Liver (tissue), 9 donors: ENCODE results near the gene CCDC88C. TPM values are rescaled to one million over a fixed set of nuclear protein-coding genes. Genes with fewer than 3 reads are reported as not detected.

Experiments used
- DNase-seq: peaks from one replicate; pipeline ENCODE4 v3.0.0-alpha.2; 2017; ENCODE audit warnings: low spot score
- H3K27ac ChIP-seq, 2 donors: one replicate each; pipeline ENCODE4 v1.7.0; 2013; ENCODE audit warnings: inconsistent platforms in 2 of 2, low read length in 2 of 2, control low read depth in 1 of 2, low read depth in 1 of 2, mild to moderate bottlenecking in 1 of 2
- H3K27me3 ChIP-seq, 4 donors: one replicate each; pipeline versions ENCODE4 v1.6.1 to v1.7.0; 2013; ENCODE audit warnings: low read length in 3 of 4, inconsistent platforms in 1 of 4, mild to moderate bottlenecking in 1 of 4, moderate library complexity in 1 of 4; ENCODE audit not compliant: control insufficient read depth in 4 of 4, insufficient read depth in 4 of 4
- H3K36me3 ChIP-seq, 4 donors: one replicate each; pipeline versions ENCODE4 v1.6.1 to v1.7.0; 2013; ENCODE audit warnings: low read length in 3 of 4, mild to moderate bottlenecking in 3 of 4, low read depth in 1 of 4, moderate library complexity in 1 of 4; ENCODE audit not compliant: control insufficient read depth in 4 of 4, insufficient read depth in 3 of 4
- H3K4me1 ChIP-seq, 4 donors: one replicate each; pipeline versions ENCODE4 v1.6.1 to v1.7.0; 2013; ENCODE audit warnings: low read length in 3 of 4, mild to moderate bottlenecking in 3 of 4, moderate library complexity in 1 of 4; ENCODE audit not compliant: control insufficient read depth in 4 of 4, insufficient read depth in 4 of 4
- H3K4me3 ChIP-seq, 3 donors: one replicate each; pipeline versions ENCODE4 v1.6.1 to v1.7.0; 2013; ENCODE audit warnings: low read length in 3 of 3, control low read depth in 1 of 3, low read depth in 1 of 3, mild to moderate bottlenecking in 1 of 3
- H3K9ac ChIP-seq, 2 donors: one replicate each; pipeline ENCODE4 v1.7.0; 2013; ENCODE audit warnings: low read length in 2 of 2, mild to moderate bottlenecking in 2 of 2, moderate library complexity in 2 of 2, control low read depth in 1 of 2, low read depth in 1 of 2
- H3K9me3 ChIP-seq, 4 donors: one replicate each; pipeline versions ENCODE4 v1.6.1 to v1.7.0; 2013; ENCODE audit warnings: low read length in 3 of 4; ENCODE audit not compliant: control insufficient read depth in 4 of 4
- CTCF ChIP-seq: fragments of 150-350 bp; IDR thresholded peaks from 2 replicates; pipeline ENCODE4 v1.5.1; 2017; ENCODE audit warnings: improper control_type of control experiment, low read depth, low read length; ENCODE audit not compliant: missing input control
- FOXA1 ChIP-seq: IDR thresholded peaks from 2 replicates; pipeline ENCODE4 v1.6.1; 2016; ENCODE audit warnings: antibody characterized with exemption
- FOXA2 ChIP-seq: IDR thresholded peaks from 2 replicates; pipeline ENCODE4 v1.6.1; 2016; ENCODE audit warnings: antibody characterized with exemption
- GABPA ChIP-seq, 2 donors: IDR thresholded peaks in 1 of 2; conservative IDR thresholded peaks in 1 of 2; 2 replicates each; pipeline ENCODE4 v1.6.1; 2016; ENCODE audit warnings: antibody characterized with exemption in 2 of 2, mild to moderate bottlenecking in 1 of 2, moderate library complexity in 1 of 2
- HNF4A ChIP-seq, 2 donors: conservative IDR thresholded peaks; 2 replicates each; pipeline ENCODE4 v1.6.1; 2016; ENCODE audit warnings: antibody characterized with exemption in 2 of 2, mild to moderate bottlenecking in 2 of 2
- HNF4G ChIP-seq: IDR thresholded peaks from 2 replicates; pipeline ENCODE4 v1.6.1; 2016; ENCODE audit warnings: antibody characterized with exemption
- JUND ChIP-seq, 2 donors: IDR thresholded peaks; 2 replicates each; pipeline ENCODE4 v1.6.1; 2016; ENCODE audit warnings: antibody characterized with exemption in 2 of 2
- NR2F2 ChIP-seq: IDR thresholded peaks from 2 replicates; pipeline ENCODE4 v1.6.1; 2016; ENCODE audit warnings: antibody characterized with exemption
- RAD21 ChIP-seq, 2 donors: IDR thresholded peaks; 2 replicates each; pipeline ENCODE4 v1.6.1; 2016; ENCODE audit warnings: antibody characterized with exemption in 2 of 2, mild to moderate bottlenecking in 2 of 2
- RXRA ChIP-seq, 2 donors: IDR thresholded peaks; 2 replicates each; pipeline ENCODE4 v1.6.1; 2017 to 2018; ENCODE audit warnings: antibody characterized with exemption in 2 of 2, mild to moderate bottlenecking in 1 of 2
- SP1 ChIP-seq: IDR thresholded peaks from 2 replicates; pipeline ENCODE4 v1.6.1; 2018; ENCODE audit warnings: antibody characterized with exemption, mild to moderate bottlenecking
- TAF1 ChIP-seq: conservative IDR thresholded peaks from 2 replicates; pipeline ENCODE4 v1.6.1; 2016; ENCODE audit warnings: antibody characterized with exemption, mild to moderate bottlenecking
- YY1 ChIP-seq: IDR thresholded peaks from 2 replicates; pipeline ENCODE4 v1.6.1; 2016; ENCODE audit warnings: antibody characterized with exemption, mild to moderate bottlenecking
- ZBTB33 ChIP-seq: IDR thresholded peaks from 2 replicates; pipeline ENCODE4 v1.6.1; 2016; ENCODE audit warnings: antibody characterized with exemption
- WGBS: extraction: QIAGEN DNeasy Blood & Tissue Kit; methylation state at CpG from one replicate; pipeline ENCODE4 v1.1.7; 2013; 5-methylcytosine and 5-hydroxymethylcytosine counted together
- polyA plus RNA-seq, 2 donors: library from polyadenylated mRNA; stranded (reverse) in 1 of 2; unstranded in 1 of 2; fragments of 200-250 nt in 1 of 2; fragments of >200 nt in 1 of 2; fragmentation: Nextera tagmentation in 1 of 2; extraction: Ambion mirVana in 1 of 2; gene quantifications; one replicate each; pipeline versions ENCODE4 v1.2.1 to v1.2.3, GENCODE V29; 2013 to 2015
- total RNA-seq, 2 donors: library from RNA; depleted of rRNA; stranded (reverse); fragments of >200 nt; gene quantifications; one replicate each; pipeline ENCODE4 v1.2.3, GENCODE V29; 2014
- TF ChIP-seq, protein P1 (sequence below): IDR thresholded peaks from 2 replicates; pipeline ENCODE4 v1.6.1; 2016; ENCODE audit warnings: antibody characterized with exemption
- TF ChIP-seq, protein P2 (sequence below): IDR thresholded peaks from 2 replicates; pipeline ENCODE4 v1.6.1; 2016; ENCODE audit warnings: antibody characterized with exemption
- TF ChIP-seq, protein P3 (sequence below): IDR thresholded peaks from 2 replicates; pipeline ENCODE4 v1.6.1; 2016; ENCODE audit warnings: antibody characterized with exemption, mild to moderate bottlenecking
- donor health status: healthy.
- donor health status: healthy.
- donor health status: healthy.
- donor health status: healthy.
- donor health status: healthy.

CCDC88C gene
- total and polyA plus RNA-seq, 4 donors = 1.3 to 10.8 (median 4.0) TPM

DNA sequence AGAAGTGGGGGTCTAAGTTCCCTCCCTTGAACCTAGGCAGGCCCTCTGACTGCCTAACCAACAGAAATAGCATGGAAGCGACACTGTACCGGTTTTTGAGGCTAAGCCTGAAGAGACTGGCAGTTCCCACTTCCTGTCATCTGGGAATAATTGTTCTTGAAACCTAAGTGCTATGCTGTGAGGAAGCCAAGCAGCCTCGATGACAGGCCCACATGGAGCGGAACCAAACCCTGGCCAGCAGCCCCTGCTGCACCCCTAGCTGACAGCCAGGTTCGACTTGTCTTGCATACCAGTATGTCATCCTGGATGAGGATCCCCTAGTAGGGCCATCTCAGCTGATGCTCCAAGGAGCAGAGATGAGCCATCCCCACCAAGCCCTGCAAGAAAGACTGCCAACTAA, 166.7 kb downstream of the CCDC88C start (continued):
- TF ChIP-seq, protein P1, sequence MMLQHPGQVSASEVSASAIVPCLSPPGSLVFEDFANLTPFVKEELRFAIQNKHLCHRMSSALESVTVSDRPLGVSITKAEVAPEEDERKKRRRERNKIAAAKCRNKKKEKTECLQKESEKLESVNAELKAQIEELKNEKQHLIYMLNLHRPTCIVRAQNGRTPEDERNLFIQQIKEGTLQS = no peak

DNA sequence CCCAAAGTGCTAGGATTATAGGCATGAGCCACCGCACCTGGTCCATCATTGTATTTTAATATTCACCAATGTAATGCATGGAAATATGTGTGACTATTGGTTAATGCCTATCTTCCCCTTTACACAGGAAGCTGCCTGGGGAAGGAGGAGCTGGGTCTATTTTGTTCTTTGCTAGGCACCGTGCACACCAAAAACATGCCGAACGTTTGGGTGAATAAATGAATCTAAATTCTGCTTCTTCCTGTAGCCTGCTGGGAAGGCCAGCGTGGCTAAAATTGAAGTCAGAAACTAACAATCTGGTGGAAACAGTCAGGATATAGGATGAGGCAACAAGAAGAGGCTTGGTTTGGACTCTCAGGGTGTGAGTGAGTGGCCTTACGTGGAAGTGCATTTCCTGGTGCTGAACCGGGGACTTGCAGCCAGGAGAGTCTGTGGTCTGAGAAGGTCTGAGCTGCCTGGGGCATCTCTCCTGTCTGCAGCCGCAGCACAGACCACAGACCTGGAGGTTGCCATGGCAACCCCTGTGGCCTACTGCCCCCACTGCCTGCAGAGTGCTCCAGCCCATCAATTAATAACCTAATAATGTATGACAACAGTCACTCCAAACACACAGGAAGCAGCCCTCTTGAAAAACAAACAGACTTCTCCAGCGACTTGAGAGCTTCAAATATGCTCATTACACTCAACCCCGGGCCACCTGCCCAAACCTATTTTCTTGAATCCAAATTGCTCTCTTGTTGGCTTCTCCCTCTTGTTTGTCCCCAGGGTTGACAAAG, 167.6 kb downstream of the CCDC88C start:
- no peaks in the 10 kb centered on the region for H3K9me3 ChIP-seq
- H3K27ac ChIP-seq = peak overlapping the region in 1 of 2 donors; percentile 6
- H3K27me3 ChIP-seq = no peaks in the 10 kb centered on the region
- H3K4me3 ChIP-seq = no peak overlapping the region
- DNase-seq = no peak
- no peaks in the 10 kb centered on the region for H3K36me3 ChIP-seq
- no peak for TF ChIP-seq SP1
- TF ChIP-seq, protein P2, sequence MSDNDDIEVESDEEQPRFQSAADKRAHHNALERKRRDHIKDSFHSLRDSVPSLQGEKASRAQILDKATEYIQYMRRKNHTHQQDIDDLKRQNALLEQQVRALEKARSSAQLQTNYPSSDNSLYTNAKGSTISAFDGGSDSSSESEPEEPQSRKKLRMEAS = no peak
- no peak for TF ChIP-seq JUND (IDR thresholded peaks at IDR 0.05)
- no peak for TF ChIP-seq RAD21 (IDR thresholded peaks at IDR 0.05)
- no peak for TF ChIP-seq RXRA (IDR thresholded peaks at IDR 0.05)
- no peak for TF ChIP-seq HNF4G
- TF ChIP-seq FOXA1 = no peak
- TF ChIP-seq GABPA (IDR thresholded peaks at IDR 0.05 in 1 of 2, conservative IDR thresholded peaks at IDR 0.05 in 1 of 2) = no peak
- TF ChIP-seq CTCF = no peak
- TF ChIP-seq NR2F2 = no peak
- no peak for TF ChIP-seq TAF1
- TF ChIP-seq HNF4A (conservative IDR thresholded peaks at IDR 0.05) = no peak
- TF ChIP-seq FOXA2 = no peak
- TF ChIP-seq ZBTB33 = no peak
- H3K4me1 ChIP-seq = peaks cover 4 to 18% (median 5%) of the 10 kb centered on the region in 4 donors
- H3K9ac ChIP-seq = no peak overlapping the region
- WGBS = 70% methylated on average over 10 of the region's 10 CpGs

- H3K27ac ChIP-seq = no peak overlapping the region
- no peak for DNase-seq
- H3K9ac ChIP-seq = no peak overlapping the region
- H3K9me3 ChIP-seq = no peaks in the 10 kb centered on the region
- peaks cover 0 to 6% (median 0%) of the 10 kb centered on the region in 4 donors for H3K4me1 ChIP-seq
- no peaks in the 10 kb centered on the region for H3K36me3 ChIP-seq
- 94% methylated on average over 15 of the region's 15 CpGs for WGBS
- no peak overlapping the region for H3K4me3 ChIP-seq
- no peaks in the 10 kb centered on the region for H3K27me3 ChIP-seq
- TF ChIP-seq, protein P3, sequence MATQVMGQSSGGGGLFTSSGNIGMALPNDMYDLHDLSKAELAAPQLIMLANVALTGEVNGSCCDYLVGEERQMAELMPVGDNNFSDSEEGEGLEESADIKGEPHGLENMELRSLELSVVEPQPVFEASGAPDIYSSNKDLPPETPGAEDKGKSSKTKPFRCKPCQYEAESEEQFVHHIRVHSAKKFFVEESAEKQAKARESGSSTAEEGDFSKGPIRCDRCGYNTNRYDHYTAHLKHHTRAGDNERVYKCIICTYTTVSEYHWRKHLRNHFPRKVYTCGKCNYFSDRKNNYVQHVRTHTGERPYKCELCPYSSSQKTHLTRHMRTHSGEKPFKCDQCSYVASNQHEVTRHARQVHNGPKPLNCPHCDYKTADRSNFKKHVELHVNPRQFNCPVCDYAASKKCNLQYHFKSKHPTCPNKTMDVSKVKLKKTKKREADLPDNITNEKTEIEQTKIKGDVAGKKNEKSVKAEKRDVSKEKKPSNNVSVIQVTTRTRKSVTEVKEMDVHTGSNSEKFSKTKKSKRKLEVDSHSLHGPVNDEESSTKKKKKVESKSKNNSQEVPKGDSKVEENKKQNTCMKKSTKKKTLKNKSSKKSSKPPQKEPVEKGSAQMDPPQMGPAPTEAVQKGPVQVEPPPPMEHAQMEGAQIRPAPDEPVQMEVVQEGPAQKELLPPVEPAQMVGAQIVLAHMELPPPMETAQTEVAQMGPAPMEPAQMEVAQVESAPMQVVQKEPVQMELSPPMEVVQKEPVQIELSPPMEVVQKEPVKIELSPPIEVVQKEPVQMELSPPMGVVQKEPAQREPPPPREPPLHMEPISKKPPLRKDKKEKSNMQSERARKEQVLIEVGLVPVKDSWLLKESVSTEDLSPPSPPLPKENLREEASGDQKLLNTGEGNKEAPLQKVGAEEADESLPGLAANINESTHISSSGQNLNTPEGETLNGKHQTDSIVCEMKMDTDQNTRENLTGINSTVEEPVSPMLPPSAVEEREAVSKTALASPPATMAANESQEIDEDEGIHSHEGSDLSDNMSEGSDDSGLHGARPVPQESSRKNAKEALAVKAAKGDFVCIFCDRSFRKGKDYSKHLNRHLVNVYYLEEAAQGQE = no peak
- TF ChIP-seq JUND (IDR thresholded peaks at IDR 0.05) (no peak), GABPA (IDR thresholded peaks at IDR 0.05 in 1 of 2, conservative IDR thresholded peaks at IDR 0.05 in 1 of 2) (no peak), TAF1 (no peak), HNF4G (no peak), NR2F2 (no peak), RAD21 (IDR thresholded peaks at IDR 0.05) (no peak), SP1 (no peak), CTCF (no peak), FOXA1 (no peak), YY1 (no peak)
- TF ChIP-seq, protein P1 = no peak
Measured at GRCh38 chr14:91246051-91246852, 171.4 kb downstream of the CCDC88C start.
